HG03108 (cell line): Measurements from ENCODE around the gene SSPN.
A peak's percentile ranks its signal among the peaks of the same experiment; 100 is the strongest.

ENCODE experiments used
- ATAC-seq: cut with Tn5 transposase; IDR thresholded peaks from one replicate; pipeline ENCODE4 v1.9.1; 2021; ENCODE audit warnings: moderate library complexity; ENCODE audit not compliant: unreplicated experiment

The SSPN gene

GRCh38 chr12:26281320-26281719 lies 85.9 kb downstream of the SSPN start:
- ATAC-seq: no peak

DNA sequence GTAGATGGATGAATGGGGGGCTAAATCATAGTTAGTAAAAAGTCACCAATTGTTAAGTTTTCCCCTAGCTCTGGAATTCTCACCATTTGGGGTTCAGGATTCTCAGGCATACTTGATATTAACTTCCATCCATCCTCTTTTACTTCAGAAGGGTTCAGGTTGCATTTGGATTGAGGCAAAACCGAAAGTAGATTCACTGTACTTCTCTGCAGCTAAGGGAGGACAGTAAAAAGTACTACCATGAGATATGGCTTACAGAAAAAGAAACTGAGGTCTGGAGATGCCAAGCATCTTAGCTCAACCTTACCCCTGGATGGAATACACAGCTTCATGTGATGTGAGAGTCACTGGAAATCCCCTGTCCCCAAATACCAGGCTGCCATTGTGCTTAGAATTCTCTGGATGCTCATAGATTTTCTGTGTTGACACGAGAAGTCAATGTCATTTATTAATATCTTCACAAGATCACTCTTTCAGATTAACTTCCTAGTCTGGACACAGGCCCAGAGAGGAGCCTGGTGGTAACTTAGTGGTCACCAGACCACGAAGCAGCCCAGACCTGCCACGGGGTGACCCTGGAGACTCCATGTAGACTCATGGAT lies 87.1 kb downstream of the SSPN start:
- ATAC-seq: no peak

DNA sequence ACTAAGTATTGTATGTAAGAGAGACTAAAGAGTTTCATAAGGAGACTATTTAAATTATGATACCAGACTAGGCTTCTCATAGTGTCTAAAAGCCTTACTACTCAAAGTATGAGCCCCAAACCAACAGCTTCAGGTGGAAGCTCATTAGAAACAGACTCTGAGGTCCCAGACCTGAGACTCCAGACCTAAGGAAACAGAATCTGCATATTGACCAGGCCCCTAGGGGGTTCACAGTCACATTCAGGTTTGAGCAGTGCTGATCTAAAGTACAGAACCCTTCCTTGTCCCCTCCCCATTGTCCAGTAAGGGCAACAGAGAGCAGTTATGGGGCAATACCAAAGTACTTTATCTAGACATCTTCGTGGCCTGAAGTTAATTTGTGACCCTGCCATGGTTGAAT lies 87.7 kb downstream of the SSPN start:
- no peak for ATAC-seq

DNA sequence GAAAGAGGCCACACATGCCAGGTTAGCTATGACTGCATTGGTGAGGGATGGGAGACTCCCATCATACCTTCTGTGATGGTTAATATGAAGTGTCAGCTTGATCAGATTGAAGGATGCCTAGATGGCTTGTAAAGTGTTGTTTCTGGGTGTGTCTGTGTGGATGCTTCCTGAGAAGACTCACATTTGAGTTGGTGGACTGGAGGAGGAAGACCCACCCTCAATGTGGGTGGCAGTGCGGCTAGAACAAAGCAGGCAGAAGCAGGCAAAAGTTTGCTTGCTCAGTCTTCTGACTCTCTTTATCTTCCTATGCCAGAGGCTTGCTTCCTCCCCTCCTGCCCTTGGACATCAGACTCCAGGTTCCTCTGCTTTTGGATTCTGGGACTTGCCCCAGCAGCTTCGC lies 88.2 kb downstream of the SSPN start:
- ATAC-seq: no peak

DNA sequence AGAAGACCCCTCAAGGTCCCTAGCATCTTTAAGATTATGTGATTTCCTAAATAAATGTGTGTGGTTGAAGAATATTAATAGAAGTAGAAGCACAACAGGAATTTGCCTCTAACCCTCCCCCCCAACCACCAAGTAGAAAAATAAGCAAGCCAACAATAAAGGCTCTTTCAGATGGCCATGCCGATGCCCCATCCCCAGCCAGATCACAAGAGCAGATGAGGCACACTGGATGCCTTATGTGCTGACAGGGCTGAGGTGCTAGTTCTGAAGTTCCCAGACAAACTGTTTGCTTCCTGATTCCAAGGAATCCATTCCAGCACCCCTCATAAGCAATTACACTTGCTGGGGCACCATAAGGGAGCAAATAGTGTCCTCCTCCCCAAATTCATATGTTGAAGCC lies 90.0 kb downstream of the SSPN start:
- ATAC-seq: no peak

GRCh38 chr12:26286186-26286585 lies 90.8 kb downstream of the SSPN start:
- no peak for ATAC-seq

DNA sequence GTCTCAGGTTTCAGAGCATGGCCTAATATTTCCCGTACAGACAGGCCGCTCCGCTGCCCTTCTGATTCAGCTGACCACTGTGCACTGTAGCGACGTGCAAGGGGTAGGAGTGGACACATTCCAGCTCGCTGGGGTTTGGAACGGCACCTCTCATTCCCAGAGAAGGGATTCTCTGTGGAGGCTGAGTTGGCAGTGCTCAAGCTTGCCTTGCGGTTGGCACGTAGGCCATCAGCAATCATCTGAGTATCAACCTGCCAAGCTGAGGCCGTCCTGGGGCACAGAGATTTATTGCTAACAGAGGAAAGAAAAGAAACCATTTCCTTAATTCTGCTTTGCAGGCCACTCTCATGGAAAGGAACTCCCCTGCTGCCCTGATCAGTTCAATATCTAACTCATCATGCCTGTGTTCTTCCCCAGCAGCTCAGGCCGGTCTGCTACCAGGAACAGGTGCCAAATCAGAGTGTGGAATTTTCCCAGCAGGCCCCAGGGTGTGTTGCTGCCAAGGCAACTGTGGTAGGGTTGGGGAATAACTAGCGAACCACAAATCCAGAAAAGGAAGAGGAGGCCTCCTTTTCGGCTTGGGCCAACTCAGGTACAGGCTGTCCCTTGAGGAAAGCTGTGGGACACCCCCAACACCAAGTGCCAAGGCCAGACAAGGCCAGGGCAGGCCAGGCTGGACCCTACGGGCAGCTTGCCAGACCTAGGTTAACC lies 92.5 kb downstream of the SSPN start:
- ATAC-seq: no peak

- ATAC-seq: no peak
Observed at GRCh38 chr12:26290565-26290964, 95.2 kb downstream of the SSPN start.

DNA sequence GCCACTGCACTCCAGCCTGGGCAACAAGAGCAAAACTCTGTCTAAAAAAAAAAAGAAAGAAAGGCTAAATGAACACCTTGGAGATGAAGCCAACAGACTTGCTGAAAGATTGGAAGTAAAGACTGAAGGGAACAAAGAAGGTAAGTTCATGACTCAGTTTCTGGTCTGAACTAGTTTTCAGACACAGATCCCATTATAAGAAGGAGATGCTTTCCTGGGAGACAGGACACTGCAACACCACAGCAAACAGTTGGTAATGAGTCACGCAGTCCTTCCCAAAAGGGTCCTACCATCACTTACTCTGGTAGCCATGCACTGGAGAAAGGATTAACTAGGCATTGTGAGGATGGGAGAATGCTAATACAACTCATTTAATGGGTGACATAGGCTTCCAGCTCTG lies 97.2 kb downstream of the SSPN start:
- no peak for ATAC-seq

DNA sequence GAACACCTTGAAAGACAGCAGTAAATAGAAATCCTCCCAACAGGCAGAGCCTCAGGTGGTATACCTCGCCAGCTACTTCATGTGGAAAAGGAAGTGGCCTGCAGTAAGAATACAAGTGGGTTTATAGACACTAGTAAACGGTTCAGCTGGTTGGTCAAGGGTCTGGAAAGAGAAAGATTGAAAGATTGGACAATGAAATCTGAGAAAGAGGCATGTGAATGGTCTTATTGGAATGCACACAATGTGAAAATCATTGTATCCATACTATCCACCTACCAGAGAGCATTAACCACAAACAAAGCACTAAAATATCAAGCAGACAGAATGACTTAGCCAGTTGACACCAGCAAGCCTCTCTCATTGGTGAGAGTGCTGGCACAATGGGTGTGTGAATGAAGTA lies 98.2 kb downstream of the SSPN start:
- ATAC-seq: no peak

DNA sequence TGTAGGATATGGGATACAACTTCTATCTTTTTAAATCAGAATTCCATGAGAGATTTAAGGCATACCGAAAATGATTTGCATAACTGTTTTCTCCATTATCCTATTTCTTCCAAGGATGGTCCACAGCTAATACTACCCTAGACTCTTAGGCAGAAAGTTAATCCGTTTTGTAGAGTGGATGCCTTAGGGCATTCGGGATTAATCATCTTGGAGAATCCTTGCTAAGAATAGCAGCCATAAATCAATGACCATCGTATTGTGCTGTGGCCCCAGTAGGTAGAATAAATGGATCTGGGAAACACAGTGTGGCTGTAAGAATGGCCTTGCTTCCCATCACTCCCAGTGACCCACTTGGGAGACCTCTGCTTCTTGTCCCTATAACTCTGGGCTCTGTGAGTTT lies 99.6 kb downstream of the SSPN start:
- ATAC-seq: no peak

GRCh38 chr12:26297396-26298070 lies 102.2 kb downstream of the SSPN start:
- no peak for ATAC-seq

DNA sequence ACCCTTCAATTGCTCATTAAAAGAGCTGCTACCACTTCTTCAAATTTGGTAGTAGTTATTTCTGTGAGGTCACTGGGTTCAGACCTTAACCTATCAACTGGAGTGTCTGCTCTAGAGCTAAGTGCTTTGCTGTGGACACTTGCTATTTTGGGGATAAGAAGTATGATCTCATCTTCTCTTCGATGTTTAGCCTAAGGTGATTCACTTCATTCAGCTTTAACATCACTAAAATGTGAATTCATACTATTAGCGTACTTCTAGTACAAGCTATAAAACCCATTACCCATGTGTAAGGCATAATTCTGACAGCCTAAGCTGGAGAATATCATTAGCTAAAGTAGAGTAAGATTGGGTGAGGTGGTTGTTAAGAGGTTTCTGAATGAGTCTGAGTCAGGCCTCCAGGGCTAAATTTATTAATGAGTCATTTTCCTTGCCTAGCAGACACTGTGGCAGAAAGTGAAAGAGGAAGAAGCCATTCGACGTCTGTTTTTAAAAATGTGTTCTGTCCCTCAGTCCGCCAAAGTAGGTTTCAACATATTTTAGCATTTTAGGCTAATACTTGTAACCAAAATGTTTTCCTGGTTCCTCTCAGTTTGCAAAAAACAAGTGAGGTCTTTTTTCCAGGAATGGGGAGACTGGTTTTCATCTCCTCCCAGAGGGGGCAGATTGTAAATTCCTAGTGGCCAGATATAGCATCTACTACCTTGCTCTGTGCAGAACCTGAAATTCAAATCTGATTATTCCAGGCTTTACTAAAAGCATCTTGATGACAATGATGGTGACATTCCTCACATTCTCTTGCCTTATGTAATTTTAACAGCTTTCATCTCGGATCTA lies 103.6 kb downstream of the SSPN start:
- ATAC-seq: peak; percentile 99

GRCh38 chr12:26299751-26300150 lies 104.4 kb downstream of the SSPN start:
- no peak for ATAC-seq
